Spleen (tissue), 11 donors: ENCODE data around the gene KSR2. TPM values are rescaled to one million over a fixed set of nuclear protein-coding genes. Genes with fewer than 3 reads are reported as not detected.

ENCODE experiments used
- DNase-seq: peaks from one replicate; pipeline ENCODE4 v3.0.0-alpha.2; 2020
- H3K27ac ChIP-seq, 8 donors: fragments of 200-600 bp; sonication (generic) in 7 of 8; 1 replicate in 4 of 8; 2 replicates in 4 of 8; pipeline versions ENCODE4 v1.5.0 to v1.8.0; 2016 to 2021; ENCODE audit warnings: inconsistent platforms in 4 of 8, mild to moderate bottlenecking in 4 of 8, moderate library complexity in 1 of 8
- H3K27me3 ChIP-seq, 7 donors: fragments of 200-600 bp; sonication (generic) in 6 of 7; replicated peaks in 1 of 7; 1 replicate in 4 of 7; 2 replicates in 3 of 7; pipeline versions ENCODE4 v1.5.0 to v1.8.0; 2016 to 2021; ENCODE audit warnings: inconsistent platforms in 3 of 7, mild to moderate bottlenecking in 1 of 7
- H3K36me3 ChIP-seq, 6 donors: fragments of 200-600 bp; sonication (generic) in 5 of 6; 1 replicate in 4 of 6; 2 replicates in 2 of 6; pipeline versions ENCODE4 v1.5.0 to v1.8.0; 2016 to 2021; ENCODE audit warnings: inconsistent platforms in 2 of 6
- H3K4me1 ChIP-seq, 6 donors: fragments of 200-600 bp; sonication (generic) in 5 of 6; 1 replicate in 3 of 6; 2 replicates in 3 of 6; pipeline versions ENCODE4 v1.5.0 to v1.8.0; 2016 to 2021; ENCODE audit warnings: inconsistent platforms in 3 of 6
- H3K4me3 ChIP-seq, 8 donors: fragments of 200-600 bp; sonication (generic) in 7 of 8; 1 replicate in 4 of 8; 2 replicates in 4 of 8; pipeline versions ENCODE4 v1.5.0 to v1.8.0; 2016 to 2021; ENCODE audit warnings: inconsistent platforms in 4 of 8, mild to moderate bottlenecking in 4 of 8, moderate library complexity in 2 of 8
- H3K9me3 ChIP-seq, 8 donors: fragments of 200-600 bp; sonication (generic) in 7 of 8; 1 replicate in 4 of 8; 2 replicates in 4 of 8; pipeline versions ENCODE4 v1.5.0 to v1.8.0; 2016 to 2021; ENCODE audit warnings: inconsistent platforms in 4 of 8
- POLR2A ChIP-seq, 3 donors: fragments of 450-650 bp; IDR thresholded peaks; one replicate each; pipeline ENCODE4 v1.5.1; 2017; ENCODE audit warnings: antibody characterized with exemption in 3 of 3, mild to moderate bottlenecking in 1 of 3
- POLR2AphosphoS5 ChIP-seq, 3 donors: sonication (generic); formaldehyde crosslinking; IDR thresholded peaks; one replicate each; pipeline ENCODE4 v1.5.1; 2017; ENCODE audit warnings: antibody characterized with exemption in 3 of 3
- WGBS, 5 donors: extraction: QIAGEN DNeasy Blood & Tissue Kit in 3 of 5; methylation state at CpG; one replicate each; pipeline versions ENCODE4 v1.1.5 to v1.1.7; 2013 to 2018; 5-methylcytosine and 5-hydroxymethylcytosine counted together
- intact Hi-C: fragments of 100-400 bp; cut with DNase I; formaldehyde crosslinking; loops from one replicate; pipeline ENCODE4 v1.15.0; 2023; ENCODE audit warnings: low total_unique reads
- polyA plus RNA-seq, 3 donors: library from polyadenylated mRNA; stranded (reverse); fragments of 200-250 nt; gene quantifications; one replicate each; pipeline ENCODE4 v1.2.1, GENCODE V29; 2013
- total RNA-seq, 7 donors: library from RNA; depleted of rRNA in 3 of 7; stranded (reverse); fragments of >200 nt in 3 of 7; fragmentation: NEBNext Ultra II Directional in 4 of 7; extraction: Animal tissue kit (Norgen Biotek cat#: 25700) in 4 of 7; gene quantifications; one replicate each; pipeline versions ENCODE4 v1.1.0 to v1.2.1, GENCODE V29; 2016 to 2021
- TF ChIP-seq, protein P1 (sequence below), 11 experiments: fragments of 200-600 bp in 7 of 11; fragments of 450-650 bp in 4 of 11; sonication (generic) in 4 of 11; IDR thresholded peaks in 8 of 11; conservative IDR thresholded peaks in 3 of 11; 1 replicate in 7 of 11; 2 replicates in 4 of 11; pipeline versions ENCODE4 v1.4.0 to v1.8.0; 2016 to 2021; ENCODE audit warnings: antibody characterized with exemption in 11 of 11, inconsistent platforms in 4 of 11, mild to moderate bottlenecking in 1 of 11
- donor health status: healthy with polysubstance abuse.
- donor health status: DM: no; HTN: no; CAD: no; lungs with moderate emphysema.
- donor health status: DM: no; HTN: no; CAD: no.
- donor health status: Bipolar disorder and iron deficiency.
- donor health status: healthy.
- donor health status: DM: no; HTN: no; CAD: no.
- donor health status: DM: yes; HTN: yes; CAD: no.

Gene KSR2
- total and polyA plus RNA-seq, 10 donors: under 0.01 to 0.09 (median 0.02) TPM; not detected in 4

DNA sequence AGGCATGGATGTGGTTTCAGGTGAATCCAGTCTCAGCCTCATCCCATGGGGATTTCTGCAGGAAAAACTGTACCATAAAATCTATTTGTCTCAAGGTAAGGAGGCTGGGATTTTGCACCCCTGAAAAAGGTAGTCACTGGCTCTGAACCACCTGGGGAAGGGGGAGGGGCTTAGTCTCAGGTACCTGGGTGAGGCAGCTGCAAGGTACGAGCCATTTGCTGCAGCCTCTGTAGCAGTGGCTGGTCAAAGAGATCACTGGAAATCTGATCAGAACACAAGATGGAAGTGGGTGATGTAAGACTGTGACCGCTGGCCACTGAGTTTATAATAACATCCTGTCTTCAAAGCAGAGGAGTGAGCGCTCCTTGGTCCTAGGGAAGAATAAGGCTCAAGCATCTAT lies 397.5 kb downstream of the KSR2 start:
- Histone ChIP-seq H3K36me3 (no peaks in the 10 kb centered on the region), H3K27ac (no peak overlapping the region), H3K4me3 (no peak overlapping the region), H3K4me1 (no peaks in the 10 kb centered on the region), H3K27me3 (peaks cover 0 to 34% (median 0%) of the 10 kb centered on the region in 7 donors), H3K9me3 (peaks cover 0 to 4% (median 0%) of the 10 kb centered on the region in 8 donors)
- DNase-seq: no peak
- intact Hi-C loops: no loop called here
- TF ChIP-seq, protein P1, sequence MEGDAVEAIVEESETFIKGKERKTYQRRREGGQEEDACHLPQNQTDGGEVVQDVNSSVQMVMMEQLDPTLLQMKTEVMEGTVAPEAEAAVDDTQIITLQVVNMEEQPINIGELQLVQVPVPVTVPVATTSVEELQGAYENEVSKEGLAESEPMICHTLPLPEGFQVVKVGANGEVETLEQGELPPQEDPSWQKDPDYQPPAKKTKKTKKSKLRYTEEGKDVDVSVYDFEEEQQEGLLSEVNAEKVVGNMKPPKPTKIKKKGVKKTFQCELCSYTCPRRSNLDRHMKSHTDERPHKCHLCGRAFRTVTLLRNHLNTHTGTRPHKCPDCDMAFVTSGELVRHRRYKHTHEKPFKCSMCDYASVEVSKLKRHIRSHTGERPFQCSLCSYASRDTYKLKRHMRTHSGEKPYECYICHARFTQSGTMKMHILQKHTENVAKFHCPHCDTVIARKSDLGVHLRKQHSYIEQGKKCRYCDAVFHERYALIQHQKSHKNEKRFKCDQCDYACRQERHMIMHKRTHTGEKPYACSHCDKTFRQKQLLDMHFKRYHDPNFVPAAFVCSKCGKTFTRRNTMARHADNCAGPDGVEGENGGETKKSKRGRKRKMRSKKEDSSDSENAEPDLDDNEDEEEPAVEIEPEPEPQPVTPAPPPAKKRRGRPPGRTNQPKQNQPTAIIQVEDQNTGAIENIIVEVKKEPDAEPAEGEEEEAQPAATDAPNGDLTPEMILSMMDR (IDR thresholded peaks at IDR 0.05 in 8 of 11, conservative IDR thresholded peaks at IDR 0.05 in 3 of 11): no peak
- TF ChIP-seq POLR2AphosphoS5 (IDR thresholded peaks at IDR 0.05) (no peak), POLR2A (IDR thresholded peaks at IDR 0.05) (no peak)
- WGBS, 5 donors: 38 to 78% (median 58%) methylated on average over 3 of the region's 3 CpGs

GRCh38 chr12:117570608-117571007 lies 398.2 kb downstream of the KSR2 start:
- no peak overlapping the region for H3K4me3 ChIP-seq
- H3K27me3 ChIP-seq: peaks cover 0 to 34% (median 0%) of the 10 kb centered on the region in 7 donors
- 84 to 90% (median 88%) methylated on average over 6 of the region's 6 CpGs for WGBS, 5 donors
- no peak for DNase-seq
- H3K4me1 ChIP-seq: no peaks in the 10 kb centered on the region
- no peaks in the 10 kb centered on the region for H3K36me3 ChIP-seq
- H3K9me3 ChIP-seq: peaks cover 0 to 4% (median 0%) of the 10 kb centered on the region in 8 donors
- intact Hi-C loops: no loop called here
- TF ChIP-seq, protein P1 (IDR thresholded peaks at IDR 0.05 in 8 of 11, conservative IDR thresholded peaks at IDR 0.05 in 3 of 11): no peak
- TF ChIP-seq POLR2A (IDR thresholded peaks at IDR 0.05) (no peak), POLR2AphosphoS5 (IDR thresholded peaks at IDR 0.05) (no peak)
- no peak overlapping the region for H3K27ac ChIP-seq

- 58 to 67% (median 62%) methylated on average over 9 of the region's 9 CpGs for WGBS, 5 donors
- Histone ChIP-seq H3K4me1 (no peaks in the 10 kb centered on the region), H3K9me3 (peaks cover 0 to 4% (median 0%) of the 10 kb centered on the region in 8 donors), H3K27me3 (peaks cover 0 to 43% (median 0%) of the 10 kb centered on the region in 7 donors), H3K36me3 (no peaks in the 10 kb centered on the region), H3K27ac (no peak overlapping the region), H3K4me3 (no peak overlapping the region)
- TF ChIP-seq POLR2A (IDR thresholded peaks at IDR 0.05) (no peak), POLR2AphosphoS5 (IDR thresholded peaks at IDR 0.05) (no peak)
- TF ChIP-seq, protein P1 (IDR thresholded peaks at IDR 0.05 in 8 of 11, conservative IDR thresholded peaks at IDR 0.05 in 3 of 11): no peak
- no peak for DNase-seq
- intact Hi-C loops: no loop called here
Measured at GRCh38 chr12:117567644-117568216, 401.1 kb downstream of the KSR2 start.

GRCh38 chr12:117564881-117565280 lies 403.9 kb downstream of the KSR2 start:
- DNase-seq: no peak
- Histone ChIP-seq H3K36me3 (no peaks in the 10 kb centered on the region), H3K27ac (no peak overlapping the region), H3K4me3 (no peak overlapping the region), H3K27me3 (peaks cover 0 to 27% (median 0%) of the 10 kb centered on the region in 7 donors), H3K4me1 (no peaks in the 10 kb centered on the region), H3K9me3 (peaks cover 0 to 4% (median 0%) of the 10 kb centered on the region in 8 donors)
- TF ChIP-seq POLR2AphosphoS5 (IDR thresholded peaks at IDR 0.05) (no peak), POLR2A (IDR thresholded peaks at IDR 0.05) (no peak)
- TF ChIP-seq, protein P1 (IDR thresholded peaks at IDR 0.05 in 8 of 11, conservative IDR thresholded peaks at IDR 0.05 in 3 of 11): no peak
- intact Hi-C loops: no loop called here
- 48 to 55% (median 55%) methylated on average over 9 of the region's 9 CpGs for WGBS, 5 donors
